ENCODE data around the gene HDAC10. TPM values are rescaled to one million over a fixed set of nuclear protein-coding genes. Genes with fewer than 3 reads are reported as not detected.

HDAC10 gene
- total RNA-seq, 1 experiment from 2014 or later = 5.1 TPM

GRCh38 chr22:50270666-50271394, 19.8 kb upstream of the HDAC10 start:
- DNase-seq (ENCODE audit: low read depth) = peak; percentile 71

GRCh38 chr22:50269970-50270665, 19.1 kb upstream of the HDAC10 start, which contains the start of gene MAPK11:
MAPK11 (minus strand) TSS chr22:50270380; CDS start chr22:50270292, 88 bp downstream.
- DNase-seq (ENCODE audit: low read depth) = peak; percentile 62

GRCh38 chr22:50269573-50269969, 18.5 kb upstream of the HDAC10 start:
- no peak for DNase-seq (ENCODE audit: low read depth)

GRCh38 chr22:50268655-50269113, 17.6 kb upstream of the HDAC10 start:
- no peak for DNase-seq (ENCODE audit: low read depth)

- DNase-seq (ENCODE audit: low read depth) = peak; percentile 40
These were observed 16.7 kb upstream of the HDAC10 start for GRCh38 chr22:50267591-50268390.

GRCh38 chr22:50266994-50267393, 15.9 kb upstream of the HDAC10 start:
- DNase-seq (ENCODE audit: low read depth) = no peak

- DNase-seq (ENCODE audit: low read depth) = no peak
These were observed 14.0 kb upstream of the HDAC10 start for GRCh38 chr22:50264946-50265669.

- DNase-seq (ENCODE audit: low read depth) = no peak
These were observed 13.2 kb upstream of the HDAC10 start for GRCh38 chr22:50264104-50264745.

GRCh38 chr22:50262973-50263617, 12.0 kb upstream of the HDAC10 start:
- DNase-seq (ENCODE audit: low read depth) = no peak

GRCh38 chr22:50262460-50262911, 11.4 kb upstream of the HDAC10 start:
- peak; percentile 62 for DNase-seq (ENCODE audit: low read depth)

GRCh38 chr22:50261615-50262459, 10.8 kb upstream of the HDAC10 start, which contains the start of gene MAPK12:
MAPK12 (minus strand) TSS chr22:50261683; CDS start chr22:50261509, 174 bp downstream.
- peak; percentile 46 for DNase-seq (ENCODE audit: low read depth)

GRCh38 chr22:50260801-50261614, 9.9 kb upstream of the HDAC10 start:
- peak; percentile 76 for DNase-seq (ENCODE audit: low read depth)

- DNase-seq (ENCODE audit: low read depth) = no peak
These were observed 9.4 kb upstream of the HDAC10 start for GRCh38 chr22:50260434-50260800.

- DNase-seq (ENCODE audit: low read depth) = no peak
These were observed 8.2 kb upstream of the HDAC10 start for GRCh38 chr22:50259302-50259701.

- no peak for DNase-seq (ENCODE audit: low read depth)
These were observed 7.6 kb upstream of the HDAC10 start for GRCh38 chr22:50258361-50259292.

- DNase-seq (ENCODE audit: low read depth) = no peak
These were observed 6.6 kb upstream of the HDAC10 start for GRCh38 chr22:50257451-50258360.
